Testis (tissue), 2 donors: ENCODE results near the gene EPO.
"Not testable (repeated sequence)": the region's sequence is repeated elsewhere in the genome, so short reads cannot be mapped to it uniquely, and the experiment has no call there.

Experiments used
- POLR2A ChIP-seq: fragments of 450-650 bp; IDR thresholded peaks from one replicate; pipeline ENCODE4 v1.6.1; 2017; ENCODE audit warnings: antibody characterized with exemption, mild to moderate bottlenecking, moderate library complexity
- TF ChIP-seq, protein P1 (sequence below), 3 experiments: fragments of 450-650 bp in 2 of 3; fragments of 200-600 bp in 1 of 3; sonication (generic) in 1 of 3; IDR thresholded peaks; one replicate each; pipeline ENCODE4 v1.5.1; 2016 to 2019; ENCODE audit warnings: antibody characterized with exemption in 3 of 3, mild to moderate bottlenecking in 2 of 3, moderate library complexity in 1 of 3

DNA sequence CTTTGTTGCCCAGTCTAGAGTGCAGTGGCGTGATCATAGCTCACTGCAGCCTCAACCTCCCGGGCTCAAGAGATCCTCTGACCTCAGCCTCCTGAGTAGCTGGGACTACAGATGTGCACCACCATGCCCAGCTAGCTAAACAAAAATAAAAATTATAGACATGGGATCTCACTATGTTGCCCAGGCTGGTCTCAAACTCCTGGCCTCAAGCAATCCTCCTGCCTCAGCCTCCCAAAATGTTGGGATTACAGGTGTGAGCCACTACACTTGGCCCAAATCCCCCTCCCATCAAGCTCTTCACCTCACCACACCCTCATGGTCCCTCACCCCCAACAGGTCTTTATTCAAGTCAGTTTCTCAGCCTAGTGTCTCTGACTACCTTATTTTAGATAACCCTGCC lies 3.2 kb upstream of the EPO start:
- TF ChIP-seq, protein P1, sequence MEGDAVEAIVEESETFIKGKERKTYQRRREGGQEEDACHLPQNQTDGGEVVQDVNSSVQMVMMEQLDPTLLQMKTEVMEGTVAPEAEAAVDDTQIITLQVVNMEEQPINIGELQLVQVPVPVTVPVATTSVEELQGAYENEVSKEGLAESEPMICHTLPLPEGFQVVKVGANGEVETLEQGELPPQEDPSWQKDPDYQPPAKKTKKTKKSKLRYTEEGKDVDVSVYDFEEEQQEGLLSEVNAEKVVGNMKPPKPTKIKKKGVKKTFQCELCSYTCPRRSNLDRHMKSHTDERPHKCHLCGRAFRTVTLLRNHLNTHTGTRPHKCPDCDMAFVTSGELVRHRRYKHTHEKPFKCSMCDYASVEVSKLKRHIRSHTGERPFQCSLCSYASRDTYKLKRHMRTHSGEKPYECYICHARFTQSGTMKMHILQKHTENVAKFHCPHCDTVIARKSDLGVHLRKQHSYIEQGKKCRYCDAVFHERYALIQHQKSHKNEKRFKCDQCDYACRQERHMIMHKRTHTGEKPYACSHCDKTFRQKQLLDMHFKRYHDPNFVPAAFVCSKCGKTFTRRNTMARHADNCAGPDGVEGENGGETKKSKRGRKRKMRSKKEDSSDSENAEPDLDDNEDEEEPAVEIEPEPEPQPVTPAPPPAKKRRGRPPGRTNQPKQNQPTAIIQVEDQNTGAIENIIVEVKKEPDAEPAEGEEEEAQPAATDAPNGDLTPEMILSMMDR (IDR thresholded peaks at IDR 0.05): not testable (repeated sequence)
- TF ChIP-seq POLR2A: not testable (repeated sequence)
